WERI-Rb-1 (cell line): ENCODE data around the gene CCDC134.

Experiments
- DNase-seq: peaks from one replicate; pipeline ENCODE4 v3.0.0-alpha.2; 2020
- H3K27ac ChIP-seq: fragments of 250-450 bp; sonication (Bioruptor Pico); 2 replicates; pipeline ENCODE4 v1.5.1; 2020; ENCODE audit warnings: mild to moderate bottlenecking, moderate library complexity
- H3K27me3 ChIP-seq: fragments of 250-450 bp; sonication (Bioruptor Pico); 2 replicates; pipeline ENCODE4 v1.5.1; 2021; ENCODE audit warnings: mild to moderate bottlenecking, low read depth, moderate library complexity; ENCODE audit not compliant: insufficient read depth, severe bottlenecking
- H3K36me3 ChIP-seq: fragments of 250-450 bp; sonication (Bioruptor Pico); 2 replicates; pipeline ENCODE4 v1.5.1; 2020; ENCODE audit warnings: mild to moderate bottlenecking, moderate library complexity
- H3K4me3 ChIP-seq: 2 replicates; pipeline ENCODE4 v1.5.1; 2011; ENCODE audit warnings: low read depth, mild to moderate bottlenecking, control low read depth, low read length
- H3K9me3 ChIP-seq: fragments of 250-450 bp; sonication (Bioruptor Pico); 2 replicates; pipeline ENCODE4 v1.5.1; 2021; ENCODE audit warnings: mild to moderate bottlenecking, moderate library complexity; ENCODE audit not compliant: severe bottlenecking
- CTCF ChIP-seq: IDR thresholded peaks from 2 replicates; pipeline ENCODE4 v1.5.1; 2011; ENCODE audit warnings: low read depth, mild to moderate bottlenecking, control low read depth, inconsistent platforms, low read length

The CCDC134 gene

GRCh38 chr22:41848468-41848867 is 48.0 kb downstream of the CCDC134 start:
- no peak for TF ChIP-seq CTCF
- Histone ChIP-seq H3K27ac (no peak overlapping the region), H3K4me3 (no peak overlapping the region), H3K9me3 (no peaks in the 10 kb centered on the region), H3K36me3 (peaks cover 24% of the 10 kb centered on the region), H3K27me3 (no peaks in the 10 kb centered on the region)
- no peak for DNase-seq

- H3K27me3 ChIP-seq = no peaks in the 10 kb centered on the region
- H3K4me3 ChIP-seq = no peak overlapping the region
- TF ChIP-seq CTCF = no peak
- H3K36me3 ChIP-seq = peaks cover 12% of the 10 kb centered on the region
- DNase-seq = no peak
- H3K9me3 ChIP-seq = no peaks in the 10 kb centered on the region
- H3K27ac ChIP-seq = no peak overlapping the region
Observed at GRCh38 chr22:41856469-41856868, 56.0 kb downstream of the CCDC134 start.

- Histone ChIP-seq H3K36me3 (peaks cover 13% of the 10 kb centered on the region), H3K9me3 (no peaks in the 10 kb centered on the region), H3K4me3 (no peak overlapping the region), H3K27ac (no peak overlapping the region), H3K27me3 (no peaks in the 10 kb centered on the region)
- peak; percentile 64 for DNase-seq
- peak; percentile 65 for TF ChIP-seq CTCF
Observed at GRCh38 chr22:41857155-41857859, 56.8 kb downstream of the CCDC134 start.

GRCh38 chr22:41857860-41858199 is 57.4 kb downstream of the CCDC134 start:
- Histone ChIP-seq H3K9me3 (no peaks in the 10 kb centered on the region), H3K27ac (no peak overlapping the region), H3K36me3 (peaks cover 12% of the 10 kb centered on the region), H3K27me3 (no peaks in the 10 kb centered on the region), H3K4me3 (no peak overlapping the region)
- TF ChIP-seq CTCF = no peak
- DNase-seq = no peak

- no peak overlapping the region for H3K4me3 ChIP-seq
- H3K27ac ChIP-seq = no peak overlapping the region
- H3K9me3 ChIP-seq = no peaks in the 10 kb centered on the region
- no peaks in the 10 kb centered on the region for H3K27me3 ChIP-seq
- DNase-seq = no peak
- TF ChIP-seq CTCF = no peak
- peaks cover 28% of the 10 kb centered on the region for H3K36me3 ChIP-seq
Observed at GRCh38 chr22:41862160-41862529, 61.7 kb downstream of the CCDC134 start.
